IgD-negative memory B cell (primary cell): ENCODE measurements around the gene TMEM97. TPM values are rescaled to one million over a fixed set of nuclear protein-coding genes. Genes with fewer than 3 reads are reported as not detected.
A peak's percentile ranks its signal among the peaks of the same experiment; 100 is the strongest.

Source experiments
- H3K27ac Mint-ChIP-seq, 3 donors: one replicate each; pipeline ENCODE4 v1.8.0; 2020 to 2022; ENCODE audit warnings: mild to moderate bottlenecking in 3 of 3, mixed read lengths in 3 of 3, moderate library complexity in 1 of 3
- H3K27me3 Mint-ChIP-seq: one replicate; pipeline ENCODE4 v1.8.0; 2021; ENCODE audit warnings: mixed read lengths
- H3K36me3 Mint-ChIP-seq: one replicate; pipeline ENCODE4 v1.8.0; 2020; ENCODE audit warnings: mild to moderate bottlenecking, mixed read lengths
- H3K4me1 Mint-ChIP-seq, 3 donors: one replicate each; pipeline ENCODE4 v1.8.0; 2020 to 2022; ENCODE audit warnings: mixed read lengths in 3 of 3, mild to moderate bottlenecking in 1 of 3
- H3K4me3 Mint-ChIP-seq, 4 donors: one replicate each; pipeline ENCODE4 v1.8.0; 2020 to 2022; ENCODE audit warnings: mild to moderate bottlenecking in 4 of 4, mixed read lengths in 4 of 4, moderate library complexity in 3 of 4
- H3K9me3 Mint-ChIP-seq, 3 donors: one replicate each; pipeline ENCODE4 v1.8.0; 2020 to 2021; ENCODE audit warnings: mixed read lengths in 3 of 3, mild to moderate bottlenecking in 1 of 3
- polyA plus RNA-seq: library from polyadenylated mRNA; unstranded; fragments of 300-500 nt; fragmentation: Illumina TruSeq; gene quantifications from one replicate; pipeline ENCODE4 v1.2.3, GENCODE V29; 2021

The TMEM97 gene
- polyA plus RNA-seq, 1 donor from 2014 or later: 7.2 TPM

DNA sequence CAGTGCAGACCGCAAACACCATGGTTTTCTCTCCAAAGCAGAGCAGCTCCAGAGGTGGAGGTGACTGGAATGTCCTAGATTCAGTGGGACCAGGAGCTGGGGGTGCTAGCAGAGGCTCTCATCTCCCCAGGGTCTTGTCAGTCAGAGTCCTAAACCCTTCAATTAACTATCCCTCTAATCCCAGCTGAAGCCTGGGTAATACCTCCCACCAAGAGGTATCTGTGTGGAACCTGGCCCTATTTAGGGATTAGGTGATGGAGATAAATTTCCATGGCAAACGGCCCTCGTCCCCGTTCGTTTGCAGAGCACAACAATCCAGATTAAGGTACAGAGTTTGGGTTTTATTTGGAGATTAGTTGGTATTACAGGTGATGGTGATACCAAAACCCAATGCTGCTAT lies 44.2 kb downstream of the TMEM97 start:
- peaks cover 2 to 3% (median 3%) of the 10 kb centered on the region in 3 donors for H3K4me1 Mint-ChIP-seq
- peaks cover 3% of the 10 kb centered on the region for H3K36me3 Mint-ChIP-seq
- H3K27me3 Mint-ChIP-seq: no peaks in the 10 kb centered on the region
- peak overlapping the region in 1 of 4 donors; percentile 23 for H3K4me3 Mint-ChIP-seq
- peak overlapping the region in 1 of 3 donors; percentile 32 for H3K27ac Mint-ChIP-seq
- H3K9me3 Mint-ChIP-seq: no peaks in the 10 kb centered on the region

DNA sequence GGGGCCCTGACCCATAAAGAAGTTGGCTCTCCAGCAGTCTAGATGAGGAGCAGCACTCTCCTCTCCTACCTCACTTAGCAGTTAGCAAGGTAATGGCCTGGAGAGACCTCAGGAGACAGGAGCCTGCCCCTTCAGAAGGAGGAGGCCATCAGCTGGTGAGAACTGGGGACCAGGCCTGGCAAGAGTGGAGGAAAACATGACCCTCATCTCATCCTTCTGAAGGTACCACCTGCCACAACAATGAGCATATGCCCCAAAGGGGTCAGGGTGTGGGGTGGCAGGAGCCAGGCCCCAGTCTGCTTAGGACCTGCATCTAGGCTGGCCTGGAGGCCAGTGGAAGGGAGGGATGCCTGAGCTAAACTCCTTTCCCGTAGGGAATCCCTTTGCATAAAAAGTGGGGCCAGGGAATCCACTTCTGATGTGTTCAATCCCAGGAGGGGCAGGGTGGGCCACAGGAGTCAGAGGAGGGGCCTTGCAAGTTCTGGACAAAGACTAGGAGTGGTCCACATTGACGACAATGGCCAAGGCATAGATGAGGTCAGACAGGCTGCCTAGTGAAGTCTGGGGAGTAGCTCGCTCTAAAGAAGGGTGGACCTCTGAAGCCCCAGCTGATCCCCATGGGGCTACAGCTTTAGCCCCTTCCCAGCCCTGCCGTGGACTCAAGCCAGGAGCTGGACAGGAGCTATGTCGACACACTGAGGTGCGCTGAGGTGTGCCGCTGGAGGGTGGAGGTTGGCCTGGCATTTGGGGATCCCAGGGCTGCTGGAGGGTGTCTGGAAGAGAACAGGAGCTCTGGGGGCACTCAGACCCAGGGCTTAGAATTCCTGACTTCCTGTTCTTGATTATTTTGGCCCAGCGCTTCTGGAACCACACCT lies 45.0 kb downstream of the TMEM97 start:
- Mint-ChIP-seq H3K4me1 (no peaks in the 10 kb centered on the region), H3K9me3 (no peaks in the 10 kb centered on the region), H3K27ac (no peak overlapping the region), H3K4me3 (no peak overlapping the region), H3K27me3 (no peaks in the 10 kb centered on the region), H3K36me3 (peaks cover 3% of the 10 kb centered on the region)

DNA sequence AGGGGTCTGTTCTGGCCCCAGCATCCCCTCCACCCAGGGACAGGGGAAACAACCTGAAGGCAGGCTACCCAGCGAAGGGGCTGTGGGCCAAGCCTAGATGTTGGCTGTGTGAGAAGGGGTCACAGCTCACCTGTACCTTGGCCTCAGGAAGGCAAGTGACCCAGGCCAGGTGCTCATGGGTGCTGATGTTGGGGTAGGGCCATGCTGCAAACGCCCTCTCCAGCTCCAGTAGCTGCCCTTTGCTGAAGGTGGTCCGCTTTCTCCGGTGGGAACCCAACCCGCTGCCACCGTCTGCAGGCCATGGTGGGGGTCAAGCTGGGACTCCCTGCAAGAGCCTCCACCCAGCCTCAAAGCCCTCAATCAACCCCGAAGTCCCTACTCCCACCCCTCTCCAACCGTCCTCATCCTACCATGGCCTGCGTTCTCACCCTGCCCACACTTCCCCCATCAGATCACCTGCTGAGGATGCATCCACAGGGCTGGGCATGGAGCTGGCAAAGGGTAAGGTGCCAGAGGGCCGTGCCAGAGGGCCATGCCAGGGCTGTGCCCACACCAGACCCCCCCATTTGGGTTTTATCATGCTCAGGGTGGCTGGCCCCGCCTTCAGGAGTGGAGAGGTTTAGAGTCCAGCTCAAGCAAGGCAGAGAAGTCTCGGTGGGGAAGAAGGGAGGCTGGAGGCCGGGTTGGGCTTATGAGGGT lies 45.8 kb downstream of the TMEM97 start, which contains the start of gene SEBOX:
SEBOX (minus strand) TSS at position 535 of the 699 bp plus-strand sequence; CDS start at position 487, 48 bp downstream.
- no peak within 1 kb of the TSS for H3K4me3 Mint-ChIP-seq
- no peaks in the 10 kb centered on the region for H3K9me3 Mint-ChIP-seq
- H3K27ac Mint-ChIP-seq: no peak within 1 kb of the TSS
- no peaks in the 10 kb centered on the region for H3K4me1 Mint-ChIP-seq
- H3K27me3 Mint-ChIP-seq: no peaks in the 10 kb centered on the region
- H3K36me3 Mint-ChIP-seq: peaks cover 3% of the 10 kb centered on the region

DNA sequence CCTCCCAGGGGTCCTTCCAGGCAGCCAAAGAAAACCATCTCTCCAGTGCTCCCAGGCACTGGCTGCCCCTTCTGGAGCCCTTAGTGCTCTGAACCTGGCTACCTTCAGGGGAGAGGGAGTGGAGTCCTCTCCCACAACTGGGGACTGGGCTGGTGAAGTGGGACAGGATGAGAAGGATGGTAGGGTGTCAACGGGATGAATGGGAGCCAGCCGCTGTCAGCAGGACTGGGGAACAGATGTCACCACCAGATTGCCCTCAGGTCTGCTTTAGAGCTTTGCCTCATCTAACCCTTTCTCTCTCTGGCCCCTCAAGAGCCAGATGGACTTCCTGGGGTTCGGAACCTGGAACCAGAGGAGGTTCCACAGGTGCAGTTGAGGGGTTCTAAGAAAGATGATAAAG lies 46.5 kb downstream of the TMEM97 start:
- Mint-ChIP-seq H3K36me3 (peaks cover 3% of the 10 kb centered on the region), H3K27me3 (no peaks in the 10 kb centered on the region), H3K9me3 (no peaks in the 10 kb centered on the region), H3K4me3 (no peak overlapping the region), H3K27ac (no peak overlapping the region), H3K4me1 (no peaks in the 10 kb centered on the region)

DNA sequence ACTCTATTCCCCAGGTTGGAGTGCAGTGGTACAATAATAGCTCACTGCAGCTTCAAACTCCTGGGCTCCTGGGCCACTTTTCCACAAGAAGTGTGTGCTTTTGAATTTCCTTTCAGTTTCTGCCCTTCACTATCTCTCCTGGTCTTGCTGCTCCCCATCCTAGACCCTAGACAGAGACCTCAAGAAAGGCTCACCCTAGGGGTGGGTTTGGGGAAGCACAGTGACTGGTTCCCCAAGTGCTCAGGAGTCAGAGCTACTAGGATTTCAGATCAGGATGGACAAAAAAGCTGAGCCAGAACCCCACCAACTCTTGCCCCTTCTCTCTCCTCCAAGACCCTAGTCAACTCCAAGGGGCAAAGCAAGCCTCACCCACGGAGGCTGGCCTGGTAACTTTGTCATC lies 47.6 kb downstream of the TMEM97 start:
- no peaks in the 10 kb centered on the region for H3K27me3 Mint-ChIP-seq
- H3K4me3 Mint-ChIP-seq: peak overlapping the region in 1 of 4 donors; percentile 32
- no peaks in the 10 kb centered on the region for H3K9me3 Mint-ChIP-seq
- H3K4me1 Mint-ChIP-seq: peaks cover 0 to 6% (median 6%) of the 10 kb centered on the region in 3 donors
- H3K27ac Mint-ChIP-seq: peak overlapping the region in 2 of 3 donors; percentile 50 to 65
- no peaks in the 10 kb centered on the region for H3K36me3 Mint-ChIP-seq

DNA sequence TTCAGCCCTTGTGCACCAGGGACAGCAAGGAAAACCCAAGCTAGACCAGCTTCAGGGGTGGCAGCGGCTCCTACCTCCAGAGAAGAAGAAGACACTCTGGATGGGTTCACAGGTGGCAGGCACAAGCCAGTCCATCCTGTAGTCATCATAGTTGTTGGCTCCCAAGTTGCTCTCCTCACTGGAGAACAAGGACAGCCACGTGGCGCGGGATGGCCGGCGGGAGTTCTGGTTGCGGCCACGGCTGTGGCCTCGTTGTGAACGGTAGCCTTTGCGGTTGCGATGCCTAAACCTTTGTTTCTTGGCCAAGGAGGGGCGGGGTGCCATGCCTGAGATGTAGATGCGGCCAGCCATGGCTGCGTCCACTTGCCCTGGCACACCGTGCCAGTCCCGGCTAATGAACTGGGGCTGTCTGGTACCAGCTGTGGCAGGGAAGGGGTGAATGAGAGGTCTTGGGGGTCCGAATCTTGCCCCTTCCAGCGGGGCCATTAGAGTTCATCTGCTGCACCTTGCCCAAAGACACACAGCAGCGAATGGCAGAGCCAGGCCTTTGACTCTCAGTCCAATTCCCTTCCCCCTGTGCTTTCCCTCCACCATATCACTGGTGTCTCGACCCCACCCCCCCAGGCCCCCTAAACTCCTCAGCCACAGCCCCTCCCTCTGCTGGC lies 48.8 kb downstream of the TMEM97 start:
- Mint-ChIP-seq H3K27ac (no peak overlapping the region), H3K4me3 (peak overlapping the region in 2 of 4 donors; percentile 16 to 27), H3K36me3 (no peaks in the 10 kb centered on the region)

DNA sequence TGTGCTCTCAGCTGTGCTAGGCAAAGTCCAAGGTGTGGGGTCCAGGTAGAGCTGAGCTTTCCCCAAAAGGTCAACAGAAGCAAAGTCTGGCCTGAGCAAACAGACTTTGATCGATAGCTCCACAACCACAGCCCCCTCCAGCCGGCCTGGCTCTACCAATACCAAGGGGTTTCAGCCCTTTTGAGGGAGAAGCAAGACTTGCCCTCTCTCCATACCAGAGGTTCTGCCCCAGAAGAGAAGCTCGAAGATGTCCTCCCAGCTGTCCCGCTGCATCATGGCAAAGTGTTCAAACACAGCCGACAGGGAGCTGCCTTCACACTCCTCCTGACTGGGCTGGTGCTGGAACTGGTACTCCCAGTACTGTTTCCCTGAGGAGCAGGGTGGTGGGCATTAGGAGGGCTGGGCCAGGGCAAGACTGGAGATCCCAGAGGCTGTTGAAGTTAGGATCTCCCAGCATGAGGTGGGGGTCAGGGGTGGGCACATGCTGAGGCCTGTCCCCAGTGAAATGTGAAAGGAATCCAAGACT lies 49.4 kb downstream of the TMEM97 start:
- Mint-ChIP-seq H3K27ac (no peak overlapping the region), H3K36me3 (no peaks in the 10 kb centered on the region), H3K4me1 (peaks cover 0 to 12% (median 10%) of the 10 kb centered on the region in 3 donors)

More for the DNA sequence above, 48.8 kb downstream of the TMEM97 start:
- Mint-ChIP-seq H3K4me1 (peaks cover 0 to 8% (median 7%) of the 10 kb centered on the region in 3 donors), H3K9me3 (no peaks in the 10 kb centered on the region), H3K27me3 (no peaks in the 10 kb centered on the region)

DNA sequence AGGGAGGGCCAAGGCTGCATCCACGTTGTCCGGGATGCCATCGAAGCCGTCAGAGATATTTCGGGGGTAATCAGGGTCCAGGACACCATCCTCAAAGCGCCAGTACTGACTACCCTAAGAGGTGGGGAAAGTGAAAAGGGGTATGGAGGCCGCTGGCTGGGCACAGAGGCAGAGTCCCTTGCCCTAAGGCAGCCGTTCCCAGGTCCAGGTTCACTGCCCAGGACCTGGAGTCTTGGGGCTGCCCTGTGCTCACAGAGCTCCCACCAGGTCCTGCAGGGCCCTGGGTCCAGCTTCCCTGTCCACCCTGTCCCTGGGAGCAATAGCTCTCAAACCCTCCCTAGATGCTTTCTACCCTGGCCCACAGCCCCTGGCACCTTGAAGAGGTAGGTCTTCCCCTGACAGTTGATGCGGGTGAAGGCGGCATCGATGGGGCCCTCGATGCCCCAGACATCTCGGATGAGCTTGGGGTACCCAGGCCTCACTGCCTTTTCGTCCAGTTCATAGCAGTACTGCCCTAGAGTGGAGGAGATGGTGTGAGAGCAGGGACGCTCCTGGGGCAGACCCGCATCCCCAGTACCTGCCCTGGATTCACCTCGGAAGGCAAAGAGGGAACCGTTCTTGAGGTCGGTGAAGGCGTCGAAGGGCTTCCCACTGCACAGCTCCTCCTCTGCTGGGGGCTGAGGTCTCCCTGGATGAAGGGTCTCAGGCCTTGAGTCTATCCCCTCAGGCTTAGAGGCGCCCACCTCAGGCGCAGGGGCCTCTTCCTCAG lies 50.1 kb downstream of the TMEM97 start:
- no peaks in the 10 kb centered on the region for H3K9me3 Mint-ChIP-seq
- peak overlapping the region in 1 of 3 donors; percentile 8 for H3K27ac Mint-ChIP-seq
- H3K4me3 Mint-ChIP-seq: peak overlapping the region in 2 of 4 donors; percentile 21 to 43
- no peaks in the 10 kb centered on the region for H3K36me3 Mint-ChIP-seq
- H3K27me3 Mint-ChIP-seq: no peaks in the 10 kb centered on the region
- H3K4me1 Mint-ChIP-seq: peaks cover 0 to 15% (median 12%) of the 10 kb centered on the region in 3 donors

More for the DNA sequence above, 49.4 kb downstream of the TMEM97 start:
- H3K27me3 Mint-ChIP-seq: no peaks in the 10 kb centered on the region
- H3K9me3 Mint-ChIP-seq: no peaks in the 10 kb centered on the region
- H3K4me3 Mint-ChIP-seq: peak overlapping the region in 1 of 4 donors; percentile 16

DNA sequence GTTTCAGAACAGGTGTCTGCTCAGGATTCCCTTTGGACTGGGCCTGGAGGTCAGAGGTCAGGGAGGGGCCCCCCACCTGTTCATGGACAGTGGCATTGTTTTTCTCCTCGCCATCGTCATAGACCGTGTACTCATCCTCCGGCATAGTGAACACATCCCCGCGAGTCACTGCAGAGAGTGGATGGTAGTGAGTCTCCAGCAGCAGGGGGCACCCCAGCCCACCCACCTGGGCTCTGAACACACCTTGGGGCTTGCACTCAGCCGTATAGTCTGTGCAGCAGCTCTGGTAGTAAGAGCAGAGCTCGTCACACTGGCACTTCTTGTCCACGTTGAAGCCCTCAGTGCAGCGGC lies 50.7 kb downstream of the TMEM97 start:
- Mint-ChIP-seq H3K4me1 (peaks cover 0 to 15% (median 12%) of the 10 kb centered on the region in 3 donors), H3K27ac (peak overlapping the region in 1 of 3 donors; percentile 8), H3K27me3 (no peaks in the 10 kb centered on the region), H3K4me3 (peak overlapping the region in 2 of 4 donors; percentile 55 to 71), H3K36me3 (no peaks in the 10 kb centered on the region), H3K9me3 (no peaks in the 10 kb centered on the region)

DNA sequence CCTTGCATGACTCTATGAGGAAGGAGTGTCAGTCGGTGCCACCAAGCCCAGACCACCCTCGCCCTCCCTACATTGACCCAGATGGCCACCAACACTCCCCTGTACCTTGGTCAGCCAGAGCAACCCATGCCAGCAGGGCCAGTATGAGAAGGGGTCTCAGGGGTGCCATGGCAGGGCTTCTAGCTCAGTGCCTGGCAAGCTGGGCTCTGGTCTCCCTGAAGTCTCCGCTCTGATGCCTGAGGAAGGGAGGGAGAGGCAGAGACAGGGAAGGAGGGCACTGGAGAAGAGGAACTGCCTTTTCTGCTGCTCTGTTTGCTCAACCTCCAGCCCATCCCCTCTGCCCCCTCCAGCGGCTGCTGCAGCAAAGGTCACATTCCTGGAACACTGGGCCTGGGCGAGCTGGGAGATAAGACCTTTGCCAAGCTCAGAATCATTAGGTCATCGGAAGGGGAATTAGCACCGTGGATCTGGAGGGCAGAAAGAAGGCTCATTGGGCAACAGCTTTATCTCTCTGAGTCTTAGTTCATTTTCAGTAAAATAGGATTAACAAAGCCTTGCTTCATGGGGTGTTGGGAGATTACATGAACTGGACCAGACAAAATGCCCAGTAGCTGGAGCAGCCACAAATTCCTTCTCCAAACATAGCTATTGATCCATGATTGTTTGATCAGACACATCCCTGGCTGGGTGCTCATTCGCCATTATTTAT lies 51.2 kb downstream of the TMEM97 start, which contains the start of gene VTN:
VTN (minus strand) TSS at position 273 of the 709 bp plus-strand sequence; CDS start at position 169, 104 bp downstream.
- Mint-ChIP-seq H3K36me3 (no peaks in the 10 kb centered on the region), H3K9me3 (no peaks in the 10 kb centered on the region), H3K27me3 (no peaks in the 10 kb centered on the region), H3K4me3 (peak within 1 kb of the TSS; percentile 71 to 98 (median 92)), H3K27ac (peak within 1 kb of the TSS; percentile 8 to 90 (median 80)), H3K4me1 (peaks cover 4 to 15% (median 12%) of the 10 kb centered on the region in 3 donors)

DNA sequence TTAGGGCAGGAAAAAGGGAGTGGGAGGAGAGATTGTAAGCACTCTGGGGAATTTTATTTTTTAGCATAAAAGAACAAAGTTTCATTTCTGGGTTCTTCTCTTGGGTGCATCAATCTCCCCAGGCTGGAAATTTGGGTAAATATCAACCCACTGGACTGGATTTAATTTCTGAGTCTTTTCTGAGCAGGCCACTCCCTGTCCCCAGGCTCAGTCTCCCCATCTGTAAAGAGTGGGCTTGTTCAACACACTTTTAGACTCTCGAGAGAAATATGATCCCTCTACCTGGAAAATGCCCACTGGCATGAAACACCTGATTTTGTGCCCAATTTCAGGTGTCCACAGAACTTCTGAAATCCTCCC lies 51.7 kb downstream of the TMEM97 start:
- H3K27me3 Mint-ChIP-seq: no peaks in the 10 kb centered on the region
- peak overlapping the region; percentile 8 to 90 (median 80) for H3K27ac Mint-ChIP-seq
- peak overlapping the region; percentile 71 to 98 (median 92) for H3K4me3 Mint-ChIP-seq
- peaks cover 4 to 15% (median 12%) of the 10 kb centered on the region in 3 donors for H3K4me1 Mint-ChIP-seq
- H3K36me3 Mint-ChIP-seq: no peaks in the 10 kb centered on the region
- H3K9me3 Mint-ChIP-seq: no peaks in the 10 kb centered on the region

DNA sequence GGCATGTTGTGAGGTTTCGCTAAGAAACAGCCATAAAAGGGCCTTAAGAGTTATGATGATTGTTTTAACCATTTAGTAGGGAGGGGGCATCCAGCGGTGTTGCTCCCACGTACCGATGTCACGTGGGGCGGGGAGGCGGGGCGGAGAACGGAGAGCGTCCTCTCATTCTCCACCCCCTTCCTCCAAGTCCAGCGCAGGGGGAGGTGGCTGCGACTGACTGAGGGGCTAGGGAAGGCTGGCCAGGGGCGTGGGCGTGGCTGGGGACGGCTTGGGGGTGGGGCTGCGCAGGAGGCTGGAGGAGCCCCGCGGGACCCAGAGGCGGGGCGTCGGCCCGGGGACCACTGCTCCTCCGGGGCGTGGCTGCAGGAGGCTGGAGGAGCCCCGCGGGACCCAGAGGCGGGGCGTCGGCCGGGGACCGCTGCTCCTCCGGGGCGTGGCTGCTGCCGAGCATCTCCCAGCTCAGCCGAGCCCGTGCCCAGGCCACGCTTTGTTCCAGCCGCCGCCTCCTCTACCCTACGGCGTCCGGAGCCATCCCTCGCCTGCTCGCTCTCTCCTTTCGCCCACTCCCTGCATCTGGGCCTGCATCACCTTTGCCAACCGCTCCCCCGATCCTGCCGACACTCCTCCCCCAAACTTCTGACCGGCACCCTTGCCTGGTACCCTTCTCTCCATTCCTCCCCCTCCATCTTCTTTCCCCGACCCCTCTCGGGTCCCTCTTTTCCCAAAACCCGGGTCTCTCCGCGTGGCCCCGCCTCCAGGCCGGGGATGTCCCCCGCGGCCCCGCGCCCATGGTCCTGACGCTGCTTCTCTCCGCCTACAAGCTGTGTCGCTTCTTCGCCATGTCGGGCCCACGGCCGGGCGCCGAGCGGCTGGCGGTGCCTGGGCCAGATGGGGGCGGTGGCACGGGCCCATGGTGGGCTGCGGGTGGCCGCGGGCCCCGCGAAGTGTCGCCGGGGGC lies 52.5 kb downstream of the TMEM97 start, which contains the start of gene SARM1:
SARM1 (plus strand) TSS at position 450 of the 958 bp plus-strand sequence; CDS start at position 789, 339 bp downstream.
- H3K27me3 Mint-ChIP-seq: no peaks in the 10 kb centered on the region
- H3K27ac Mint-ChIP-seq: peak within 1 kb of the TSS; percentile 8 to 90 (median 86)
- H3K36me3 Mint-ChIP-seq: no peaks in the 10 kb centered on the region
- no peaks in the 10 kb centered on the region for H3K9me3 Mint-ChIP-seq
- peaks cover 4 to 15% (median 12%) of the 10 kb centered on the region in 3 donors for H3K4me1 Mint-ChIP-seq
- H3K4me3 Mint-ChIP-seq: peak within 1 kb of the TSS; percentile 71 to 98 (median 92)
